Measurements from ENCODE around the gene PIP4K2A. TPM values are rescaled to one million over a fixed set of nuclear protein-coding genes. Genes with fewer than 3 reads are reported as not detected.

The PIP4K2A gene
- total and polyA plus RNA-seq, 2 of the 13 experiments (the other 11 are each of a cell fraction or from before 2014, with no cell fraction given): 9.1 to 22.6 TPM

DNA sequence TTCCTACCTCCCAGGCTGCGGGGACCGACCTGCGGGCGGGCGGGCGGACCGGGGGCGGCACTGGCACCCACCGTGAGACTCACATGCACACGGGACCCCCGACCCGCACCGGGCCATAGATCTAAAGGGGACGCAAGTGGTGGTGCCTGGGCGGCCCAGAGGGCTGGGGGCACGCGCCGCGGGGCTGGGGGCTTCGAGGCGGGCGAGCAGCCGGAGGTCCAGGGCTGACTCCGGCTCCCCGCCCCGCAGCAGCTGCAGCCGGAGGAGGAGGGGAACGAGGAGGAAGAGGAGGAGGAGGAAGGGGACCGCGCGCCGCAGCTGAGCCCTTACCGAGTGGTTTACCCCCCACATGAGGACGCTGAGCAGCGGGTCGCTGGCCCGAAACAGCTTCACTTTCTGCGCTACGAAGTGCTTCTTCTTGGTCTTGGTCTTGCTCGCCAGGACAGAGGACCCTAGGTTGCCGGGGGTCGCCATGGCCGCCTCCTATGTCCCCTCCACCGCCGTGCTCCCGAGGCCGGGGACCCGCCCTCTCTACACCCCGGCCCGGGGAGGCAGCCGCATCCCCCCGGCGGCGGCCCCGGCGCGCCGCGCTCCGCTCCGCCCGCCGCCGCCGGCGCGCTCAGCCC is 412 bp downstream of the PIP4K2A start (continued):
- TF ChIP-seq HNRNPK (IDR thresholded peaks at IDR 0.05; ENCODE audit: low read depth, low read length, poor library complexity, severe bottlenecking) (peak; percentile 47), CHCHD3 (CRISPR knock-in tag; IDR thresholded peaks at IDR 0.05) (0 out of 2 replicates have a peak, but pooled peaks have one; percentile 25), GABPB1 (CRISPR knock-in tag; IDR thresholded peaks at IDR 0.05) (peak; percentile 32; the same call in 1 of the 2 replicates), SALL1 (CRISPR knock-in tag; IDR thresholded peaks at IDR 0.05) (no peak), ZNF619 (CRISPR knock-in tag; IDR thresholded peaks at IDR 0.05) (no peak), ZNF292 (CRISPR knock-in tag; IDR thresholded peaks at IDR 0.05; ENCODE audit: borderline replicate concordance, low read depth) (no peak), PCBP2 (optimal IDR thresholded peaks at IDR 0.05; ENCODE audit: low read depth, low read length, poor library complexity, severe bottlenecking) (no peak), ZNF225 (CRISPR knock-in tag; IDR thresholded peaks at IDR 0.05) (peak; percentile 45; the same call in 1 of the 2 replicates), ZNF510 (CRISPR knock-in tag; IDR thresholded peaks at IDR 0.05; ENCODE audit: low read depth) (no peak), ZNF788 (CRISPR knock-in tag; IDR thresholded peaks at IDR 0.05; ENCODE audit: borderline replicate concordance) (no peak), POGZ (CRISPR knock-in tag; IDR thresholded peaks at IDR 0.05) (no peak), NRL (CRISPR knock-in tag; IDR thresholded peaks at IDR 0.05; ENCODE audit: borderline replicate concordance) (0 out of 2 replicates have a peak, but pooled peaks have one; percentile 21), PHF8 (CRISPR knock-in tag; IDR thresholded peaks at IDR 0.05) (0 out of 2 replicates have a peak, but pooled peaks have one; percentile 9), IRX3 (CRISPR knock-in tag; IDR thresholded peaks at IDR 0.05; ENCODE audit: borderline replicate concordance, low read depth) (no peak), ADNP (CRISPR knock-in tag; IDR thresholded peaks at IDR 0.05) (no peak), DMAP1 (CRISPR knock-in tag; IDR thresholded peaks at IDR 0.05) (no peak)
- TF ChIP-seq, protein P1, sequence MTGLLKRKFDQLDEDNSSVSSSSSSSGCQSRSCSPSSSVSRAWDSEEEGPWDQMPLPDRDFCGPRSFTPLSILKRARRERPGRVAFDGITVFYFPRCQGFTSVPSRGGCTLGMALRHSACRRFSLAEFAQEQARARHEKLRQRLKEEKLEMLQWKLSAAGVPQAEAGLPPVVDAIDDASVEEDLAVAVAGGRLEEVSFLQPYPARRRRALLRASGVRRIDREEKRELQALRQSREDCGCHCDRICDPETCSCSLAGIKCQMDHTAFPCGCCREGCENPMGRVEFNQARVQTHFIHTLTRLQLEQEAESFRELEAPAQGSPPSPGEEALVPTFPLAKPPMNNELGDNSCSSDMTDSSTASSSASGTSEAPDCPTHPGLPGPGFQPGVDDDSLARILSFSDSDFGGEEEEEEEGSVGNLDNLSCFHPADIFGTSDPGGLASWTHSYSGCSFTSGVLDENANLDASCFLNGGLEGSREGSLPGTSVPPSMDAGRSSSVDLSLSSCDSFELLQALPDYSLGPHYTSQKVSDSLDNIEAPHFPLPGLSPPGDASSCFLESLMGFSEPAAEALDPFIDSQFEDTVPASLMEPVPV (CRISPR knock-in tag; IDR thresholded peaks at IDR 0.05): 0 out of 2 replicates have a peak, but pooled peaks have one; percentile 19
- TF ChIP-seq, protein P2, sequence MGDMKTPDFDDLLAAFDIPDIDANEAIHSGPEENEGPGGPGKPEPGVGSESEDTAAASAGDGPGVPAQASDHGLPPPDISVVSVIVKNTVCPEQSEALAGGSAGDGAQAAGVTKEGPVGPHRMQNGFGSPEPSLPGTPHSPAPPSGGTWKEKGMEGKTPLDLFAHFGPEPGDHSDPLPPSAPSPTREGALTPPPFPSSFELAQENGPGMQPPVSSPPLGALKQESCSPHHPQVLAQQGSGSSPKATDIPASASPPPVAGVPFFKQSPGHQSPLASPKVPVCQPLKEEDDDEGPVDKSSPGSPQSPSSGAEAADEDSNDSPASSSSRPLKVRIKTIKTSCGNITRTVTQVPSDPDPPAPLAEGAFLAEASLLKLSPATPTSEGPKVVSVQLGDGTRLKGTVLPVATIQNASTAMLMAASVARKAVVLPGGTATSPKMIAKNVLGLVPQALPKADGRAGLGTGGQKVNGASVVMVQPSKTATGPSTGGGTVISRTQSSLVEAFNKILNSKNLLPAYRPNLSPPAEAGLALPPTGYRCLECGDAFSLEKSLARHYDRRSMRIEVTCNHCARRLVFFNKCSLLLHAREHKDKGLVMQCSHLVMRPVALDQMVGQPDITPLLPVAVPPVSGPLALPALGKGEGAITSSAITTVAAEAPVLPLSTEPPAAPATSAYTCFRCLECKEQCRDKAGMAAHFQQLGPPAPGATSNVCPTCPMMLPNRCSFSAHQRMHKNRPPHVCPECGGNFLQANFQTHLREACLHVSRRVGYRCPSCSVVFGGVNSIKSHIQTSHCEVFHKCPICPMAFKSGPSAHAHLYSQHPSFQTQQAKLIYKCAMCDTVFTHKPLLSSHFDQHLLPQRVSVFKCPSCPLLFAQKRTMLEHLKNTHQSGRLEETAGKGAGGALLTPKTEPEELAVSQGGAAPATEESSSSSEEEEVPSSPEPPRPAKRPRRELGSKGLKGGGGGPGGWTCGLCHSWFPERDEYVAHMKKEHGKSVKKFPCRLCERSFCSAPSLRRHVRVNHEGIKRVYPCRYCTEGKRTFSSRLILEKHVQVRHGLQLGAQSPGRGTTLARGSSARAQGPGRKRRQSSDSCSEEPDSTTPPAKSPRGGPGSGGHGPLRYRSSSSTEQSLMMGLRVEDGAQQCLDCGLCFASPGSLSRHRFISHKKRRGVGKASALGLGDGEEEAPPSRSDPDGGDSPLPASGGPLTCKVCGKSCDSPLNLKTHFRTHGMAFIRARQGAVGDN (CRISPR knock-in tag; IDR thresholded peaks at IDR 0.05): 0 out of 2 replicates have a peak, but pooled peaks have one; percentile 19
- TF ChIP-seq, protein P3, sequence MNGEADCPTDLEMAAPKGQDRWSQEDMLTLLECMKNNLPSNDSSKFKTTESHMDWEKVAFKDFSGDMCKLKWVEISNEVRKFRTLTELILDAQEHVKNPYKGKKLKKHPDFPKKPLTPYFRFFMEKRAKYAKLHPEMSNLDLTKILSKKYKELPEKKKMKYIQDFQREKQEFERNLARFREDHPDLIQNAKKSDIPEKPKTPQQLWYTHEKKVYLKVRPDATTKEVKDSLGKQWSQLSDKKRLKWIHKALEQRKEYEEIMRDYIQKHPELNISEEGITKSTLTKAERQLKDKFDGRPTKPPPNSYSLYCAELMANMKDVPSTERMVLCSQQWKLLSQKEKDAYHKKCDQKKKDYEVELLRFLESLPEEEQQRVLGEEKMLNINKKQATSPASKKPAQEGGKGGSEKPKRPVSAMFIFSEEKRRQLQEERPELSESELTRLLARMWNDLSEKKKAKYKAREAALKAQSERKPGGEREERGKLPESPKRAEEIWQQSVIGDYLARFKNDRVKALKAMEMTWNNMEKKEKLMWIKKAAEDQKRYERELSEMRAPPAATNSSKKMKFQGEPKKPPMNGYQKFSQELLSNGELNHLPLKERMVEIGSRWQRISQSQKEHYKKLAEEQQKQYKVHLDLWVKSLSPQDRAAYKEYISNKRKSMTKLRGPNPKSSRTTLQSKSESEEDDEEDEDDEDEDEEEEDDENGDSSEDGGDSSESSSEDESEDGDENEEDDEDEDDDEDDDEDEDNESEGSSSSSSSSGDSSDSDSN (CRISPR knock-in tag; IDR thresholded peaks at IDR 0.05): peak; percentile 21; the same call in 1 of the 2 replicates
- TF ChIP-seq, protein P4, sequence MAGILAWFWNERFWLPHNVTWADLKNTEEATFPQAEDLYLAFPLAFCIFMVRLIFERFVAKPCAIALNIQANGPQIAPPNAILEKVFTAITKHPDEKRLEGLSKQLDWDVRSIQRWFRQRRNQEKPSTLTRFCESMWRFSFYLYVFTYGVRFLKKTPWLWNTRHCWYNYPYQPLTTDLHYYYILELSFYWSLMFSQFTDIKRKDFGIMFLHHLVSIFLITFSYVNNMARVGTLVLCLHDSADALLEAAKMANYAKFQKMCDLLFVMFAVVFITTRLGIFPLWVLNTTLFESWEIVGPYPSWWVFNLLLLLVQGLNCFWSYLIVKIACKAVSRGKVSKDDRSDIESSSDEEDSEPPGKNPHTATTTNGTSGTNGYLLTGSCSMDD (CRISPR knock-in tag; IDR thresholded peaks at IDR 0.05): no peak
